LNCAP (cell line): ENCODE data around the gene CDKN2C.

ENCODE experiments used
- CTCF ChIP-seq: fragments of 450-650 bp; IDR thresholded peaks from 2 replicates; pipeline ENCODE4 v1.5.1; 2017; ENCODE audit warnings: mild to moderate bottlenecking

CDKN2C gene

GRCh38 chr1:50934838-50935237 lies 35.2 kb upstream of the CDKN2C start:
- TF ChIP-seq CTCF = no peak

- TF ChIP-seq CTCF = no peak
Observed at GRCh38 chr1:50936321-50936720, 33.7 kb upstream of the CDKN2C start.

- no peak for TF ChIP-seq CTCF
Observed at GRCh38 chr1:50940291-50940690, 29.8 kb upstream of the CDKN2C start.

GRCh38 chr1:50942334-50942733 lies 27.7 kb upstream of the CDKN2C start:
- no peak for TF ChIP-seq CTCF

- no peak for TF ChIP-seq CTCF
Observed at GRCh38 chr1:50949286-50949982, 20.6 kb upstream of the CDKN2C start.

- no peak for TF ChIP-seq CTCF
Observed at GRCh38 chr1:50950396-50950795, 19.6 kb upstream of the CDKN2C start.

GRCh38 chr1:50955116-50955515 lies 14.9 kb upstream of the CDKN2C start:
- no peak for TF ChIP-seq CTCF

- TF ChIP-seq CTCF = no peak
Observed at GRCh38 chr1:50959303-50959912, 10.6 kb upstream of the CDKN2C start.
